Measurements from ENCODE around the gene IPMK.
"Not testable (repeated sequence)": the region's sequence is repeated elsewhere in the genome, so short reads cannot be mapped to it uniquely, and the experiment has no call there.

The IPMK gene

GRCh38 chr10:58266826-58267712 lies 625 bp downstream of the IPMK start:
- no peak for ATAC-seq

GRCh38 chr10:58266003-58266825 lies 1.5 kb downstream of the IPMK start:
- peak; percentile 48 to 55 for ATAC-seq

- ATAC-seq: no peak
Observed at GRCh38 chr10:58265249-58265648, 2.4 kb downstream of the IPMK start.

DNA sequence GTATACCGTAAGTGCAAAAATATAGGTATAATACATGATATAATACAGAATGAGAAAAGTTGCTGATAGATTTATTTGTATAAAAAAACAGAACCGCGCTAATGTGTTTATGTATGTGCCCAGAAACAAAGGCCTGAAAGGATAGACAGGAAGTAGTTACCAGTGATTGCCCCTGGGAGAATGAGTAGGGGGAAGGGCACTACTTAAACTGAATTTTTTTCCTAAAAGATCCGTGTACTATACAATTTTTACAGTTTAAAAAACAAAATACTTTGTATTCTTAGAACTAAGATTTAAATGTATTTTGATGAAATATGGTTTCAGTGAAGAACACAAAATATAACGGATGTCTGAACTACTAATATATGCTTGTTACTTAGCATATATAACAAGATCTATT lies 2.9 kb downstream of the IPMK start:
- no peak for ATAC-seq

- ATAC-seq: no peak
Observed at GRCh38 chr10:58262766-58263165, 4.9 kb downstream of the IPMK start.

GRCh38 chr10:58260334-58260733 lies 7.4 kb downstream of the IPMK start:
- no peak for ATAC-seq

GRCh38 chr10:58258977-58259692 lies 8.6 kb downstream of the IPMK start:
- no peak for ATAC-seq

- ATAC-seq: not testable (repeated sequence)
Observed at GRCh38 chr10:58256013-58256780, 11.5 kb downstream of the IPMK start.

DNA sequence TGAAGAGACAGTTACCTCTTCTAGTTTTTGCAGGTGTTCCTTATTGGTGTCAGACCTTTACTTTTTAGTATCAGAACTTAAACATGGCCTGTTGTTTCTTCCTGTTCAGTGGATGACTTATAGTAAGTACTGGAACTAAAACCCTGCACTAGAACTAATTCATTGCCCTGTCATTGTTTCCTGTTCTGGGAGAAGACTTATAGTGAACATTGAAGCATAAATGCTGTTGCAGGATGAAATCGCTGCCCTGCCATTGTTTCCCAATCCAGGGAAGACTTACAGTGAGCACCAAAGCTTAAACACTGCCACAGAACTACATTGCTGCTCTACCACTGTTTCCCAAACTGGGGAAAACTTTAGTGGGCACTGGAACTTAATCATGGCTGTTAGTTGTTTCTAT lies 13.1 kb downstream of the IPMK start:
- no peak for ATAC-seq

GRCh38 chr10:58253184-58253583 lies 14.5 kb downstream of the IPMK start:
- ATAC-seq: no peak

DNA sequence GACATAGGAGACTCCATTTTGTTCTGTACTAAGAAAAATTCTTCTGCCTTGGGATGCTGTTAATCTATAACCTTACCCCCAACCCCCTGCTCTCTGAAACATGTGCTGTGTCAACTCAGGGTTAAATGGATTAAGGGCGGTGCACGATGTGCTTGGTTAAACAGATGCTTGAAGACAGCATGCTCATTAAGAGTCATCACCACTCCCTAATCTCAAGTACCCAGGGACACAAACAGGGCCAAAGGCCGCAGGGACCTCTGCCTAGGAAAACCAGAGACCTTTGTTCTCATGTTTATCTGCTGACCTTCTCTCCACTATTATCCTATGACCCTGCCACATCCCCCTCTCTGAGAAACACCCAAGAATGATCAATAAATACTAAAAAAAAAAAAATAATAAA lies 23.0 kb downstream of the IPMK start:
- not testable (repeated sequence) for ATAC-seq

DNA sequence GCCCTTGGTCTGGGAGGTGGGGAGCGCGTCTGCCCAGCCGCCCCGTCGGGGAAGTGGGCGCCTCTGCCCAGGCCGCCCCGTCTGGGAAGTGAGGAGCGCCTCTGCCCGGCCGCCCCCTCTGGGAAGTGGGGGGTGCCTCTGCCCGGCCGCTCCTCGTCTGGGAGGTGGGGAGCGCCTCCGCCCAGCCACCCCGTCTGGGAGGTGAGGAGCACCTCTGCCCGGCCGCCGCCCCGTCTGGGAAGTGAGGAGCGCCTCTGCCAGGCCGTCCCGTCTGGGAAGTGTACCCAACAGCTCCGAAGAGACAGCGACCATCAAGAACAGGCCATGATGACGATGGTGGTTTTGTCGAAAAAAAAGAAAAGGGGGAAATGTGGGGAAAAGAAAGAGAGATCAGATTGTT lies 23.5 kb downstream of the IPMK start:
- ATAC-seq: not testable (repeated sequence)

DNA sequence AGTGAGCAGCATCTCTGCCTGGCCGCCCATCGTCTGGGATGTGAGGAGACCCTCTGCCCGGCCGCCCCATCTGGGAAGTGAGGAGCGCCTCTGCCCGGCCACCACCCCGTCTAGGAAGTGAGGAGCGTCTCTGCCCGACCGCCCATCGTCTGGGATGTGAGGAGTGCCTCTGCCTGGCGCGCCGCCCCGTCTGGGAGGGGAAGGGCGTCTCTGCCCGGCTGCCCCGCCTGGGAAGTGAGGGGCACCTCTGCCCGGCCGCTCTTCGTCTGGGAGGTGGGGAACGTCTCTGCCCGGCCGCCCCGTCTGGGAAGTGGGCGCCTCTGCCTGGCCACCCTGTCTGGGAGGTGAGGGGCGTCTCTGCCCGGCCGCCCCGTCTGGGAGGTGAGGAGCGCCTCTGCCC lies 23.9 kb downstream of the IPMK start:
- not testable (repeated sequence) for ATAC-seq

DNA sequence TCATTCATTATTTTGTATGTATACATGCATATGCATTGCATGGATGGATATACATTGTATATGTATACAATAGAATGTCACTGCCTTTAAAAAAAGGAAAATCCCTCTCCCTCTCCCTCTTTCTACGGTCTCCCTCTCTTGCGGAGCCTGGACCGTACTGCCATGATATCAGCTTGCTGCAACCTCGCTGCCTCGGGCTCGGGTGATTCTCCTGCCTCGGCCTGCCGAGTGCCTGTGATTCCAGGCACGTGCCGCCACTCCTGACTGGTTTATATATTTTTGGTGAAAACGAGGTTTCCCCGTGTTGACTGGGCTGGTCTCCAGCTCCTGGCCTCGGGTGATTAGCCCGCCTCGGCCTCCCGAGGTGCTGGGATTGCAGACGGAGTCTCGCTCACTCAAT lies 24.4 kb downstream of the IPMK start:
- ATAC-seq: no peak

- no peak for ATAC-seq
Observed at GRCh38 chr10:58241346-58241745, 26.3 kb downstream of the IPMK start.

DNA sequence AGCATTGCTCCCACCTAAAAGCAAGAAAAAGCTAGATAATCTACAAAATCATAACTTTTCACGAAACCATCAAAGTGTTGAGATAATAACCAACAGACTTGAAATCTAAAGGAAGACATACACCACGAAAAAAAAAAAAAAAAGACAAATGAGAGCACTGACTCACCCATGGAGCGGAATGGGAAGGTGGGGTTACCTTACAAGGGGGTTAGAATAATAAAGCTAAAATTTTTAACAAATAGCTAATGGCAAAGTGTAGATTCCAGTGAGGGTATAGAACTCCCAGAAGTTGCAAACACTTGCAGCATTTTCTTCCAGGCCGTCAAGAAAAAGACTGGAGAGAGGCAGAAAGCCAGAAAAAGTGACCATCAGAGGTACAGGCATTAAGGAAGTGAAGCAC lies 27.2 kb downstream of the IPMK start:
- ATAC-seq: no peak

DNA sequence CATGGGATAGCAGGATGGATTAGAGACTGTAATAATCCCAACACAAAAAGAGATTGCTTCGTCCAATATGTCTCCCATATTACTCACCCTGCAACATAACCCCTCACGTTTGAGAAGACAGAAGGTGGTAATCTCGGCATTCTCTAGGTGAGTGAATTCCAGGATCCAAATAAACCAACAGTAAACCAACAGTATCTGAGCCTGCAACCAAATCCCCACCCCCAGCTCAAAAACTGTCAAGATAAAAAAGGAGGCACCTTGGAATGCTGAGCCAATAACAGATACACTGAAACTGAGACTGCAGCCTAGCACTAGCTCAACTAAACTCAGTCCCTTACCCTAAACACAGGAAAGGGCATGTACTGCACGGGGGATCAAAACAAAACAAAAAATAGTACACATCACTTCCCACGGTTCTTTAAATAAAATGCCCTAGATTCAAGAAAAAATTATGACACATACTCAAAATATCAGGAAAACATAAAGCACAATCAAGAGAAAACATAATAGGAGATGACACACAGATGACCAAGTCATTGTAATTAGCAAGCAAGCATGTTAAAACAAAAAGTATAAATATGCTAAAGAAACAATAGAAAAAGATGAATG lies 28.0 kb downstream of the IPMK start:
- ATAC-seq: no peak

GRCh38 chr10:58237014-58237834 lies 30.5 kb downstream of the IPMK start:
- peak; percentile 61 to 81 for ATAC-seq

DNA sequence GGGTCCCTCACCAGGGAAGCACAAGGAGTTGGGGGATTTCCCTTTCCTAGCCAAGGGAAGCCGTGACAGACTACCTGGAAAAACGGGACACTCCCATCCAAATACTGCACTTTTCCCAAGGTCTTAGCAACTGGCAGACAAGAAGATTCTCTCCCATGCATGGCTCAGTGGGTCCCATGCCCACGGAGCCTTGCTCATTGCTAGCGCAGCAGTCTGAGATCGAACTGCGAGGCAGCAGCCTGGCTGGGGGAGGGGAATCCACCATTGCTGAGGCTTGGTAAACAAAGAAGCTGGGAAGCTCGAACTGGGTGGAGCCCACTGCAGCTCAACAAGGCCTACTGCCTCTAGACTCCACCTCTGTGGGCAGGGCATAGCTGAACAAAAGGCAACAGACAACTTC lies 37.8 kb downstream of the IPMK start:
- ATAC-seq: not testable (repeated sequence)

DNA sequence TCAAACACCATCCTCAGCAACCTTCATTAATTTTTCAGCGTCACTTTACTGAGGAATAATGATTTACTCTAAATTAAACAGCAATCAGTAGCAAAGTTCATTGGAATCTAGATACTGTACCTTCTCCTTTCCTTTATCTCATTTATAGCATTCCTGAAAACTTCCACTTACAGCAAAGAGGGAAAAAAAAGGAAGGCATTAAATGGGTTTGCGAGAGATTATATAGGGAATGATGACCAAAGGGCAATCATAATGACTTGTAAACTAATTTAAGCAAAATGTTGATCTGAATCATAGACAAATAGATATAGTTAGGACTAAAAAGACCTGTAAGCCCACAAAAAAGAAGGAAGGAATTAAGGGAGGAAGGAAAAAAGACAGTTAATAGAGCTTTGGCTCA lies 42.0 kb downstream of the IPMK start:
- ATAC-seq: no peak

All from activated CD4-positive, CD25-positive, alpha-beta regulatory T cell treated with anti-CD3 and anti-CD28 coated beads, Interleukin-2, amount 50 U/mL, for 24 hours (primary cell).